A172 (cell line): ENCODE results near the gene PPP1R3F. TPM values are rescaled to one million over a fixed set of nuclear protein-coding genes. Genes with fewer than 3 reads are reported as not detected.

Experiments
- DNase-seq: peaks from one replicate; pipeline ENCODE4 v3.0.0-alpha.2; 2015; ENCODE audit warnings: low spot score
- total RNA-seq: library from RNA; depleted of rRNA; stranded (reverse); fragments of >200 nt; shearing (Covaris generic); gene quantifications from 2 replicates; pipeline ENCODE4 v1.2.3, GENCODE V29; 2014; rRNA removed

Gene PPP1R3F, protein sequence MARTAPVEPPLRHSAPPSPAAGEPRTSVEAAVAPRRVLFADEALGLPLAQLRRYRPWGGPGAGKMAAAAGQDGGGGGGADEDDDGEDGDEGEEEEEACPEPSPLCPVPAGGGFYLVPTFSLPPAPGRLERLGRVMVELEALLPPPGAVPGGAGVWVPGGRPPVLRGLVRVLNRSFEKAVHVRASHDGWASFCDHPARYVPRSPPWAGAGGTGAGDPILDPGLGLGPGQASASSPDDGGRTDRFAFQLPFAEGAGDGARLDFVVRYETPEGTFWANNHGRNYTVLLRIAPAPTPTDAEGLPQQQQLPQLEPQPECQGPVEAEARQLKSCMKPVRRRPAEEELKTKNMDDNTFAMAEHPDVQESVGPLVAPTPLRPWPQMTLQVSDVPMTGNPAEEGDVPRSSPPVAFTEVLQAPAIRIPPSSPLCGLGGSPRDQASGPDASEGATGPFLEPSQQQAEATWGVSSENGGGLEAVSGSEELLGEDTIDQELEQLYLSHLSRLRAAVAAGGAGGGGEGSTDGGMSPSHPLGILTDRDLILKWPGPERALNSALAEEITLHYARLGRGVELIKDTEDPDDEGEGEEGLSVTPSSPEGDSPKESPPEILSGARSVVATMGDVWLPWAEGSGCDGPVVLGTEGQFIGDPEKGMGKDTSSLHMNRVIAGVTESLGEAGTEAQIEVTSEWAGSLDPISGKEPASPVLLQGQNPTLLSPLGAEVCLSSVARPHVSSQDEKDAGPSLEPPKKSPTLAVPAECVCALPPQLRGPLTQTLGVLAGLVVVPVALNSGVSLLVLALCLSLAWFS
- 8.0 and 11.1 TPM in 2 replicates for total RNA-seq

DNA sequence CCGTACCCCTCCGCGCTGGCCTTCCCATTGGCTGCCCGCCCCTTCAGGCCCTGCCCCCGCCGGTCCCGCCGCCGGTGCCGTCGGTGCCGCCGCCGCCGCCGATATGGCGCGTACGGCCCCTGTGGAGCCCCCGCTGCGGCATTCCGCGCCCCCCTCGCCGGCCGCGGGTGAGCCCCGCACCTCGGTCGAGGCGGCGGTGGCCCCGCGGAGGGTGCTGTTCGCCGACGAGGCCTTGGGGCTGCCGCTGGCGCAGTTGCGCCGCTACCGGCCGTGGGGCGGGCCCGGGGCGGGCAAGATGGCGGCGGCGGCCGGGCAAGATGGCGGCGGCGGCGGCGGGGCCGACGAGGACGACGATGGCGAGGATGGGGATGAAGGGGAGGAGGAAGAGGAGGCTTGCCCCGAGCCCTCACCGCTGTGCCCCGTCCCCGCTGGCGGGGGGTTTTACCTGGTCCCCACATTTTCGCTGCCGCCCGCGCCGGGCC is at the start of gene PPP1R3F:
Gene PPP1R3F (plus strand): TSS at position 27 of the 482 bp plus-strand sequence. CDS start 77 bp downstream, at position 104.
- no peak for DNase-seq

DNA sequence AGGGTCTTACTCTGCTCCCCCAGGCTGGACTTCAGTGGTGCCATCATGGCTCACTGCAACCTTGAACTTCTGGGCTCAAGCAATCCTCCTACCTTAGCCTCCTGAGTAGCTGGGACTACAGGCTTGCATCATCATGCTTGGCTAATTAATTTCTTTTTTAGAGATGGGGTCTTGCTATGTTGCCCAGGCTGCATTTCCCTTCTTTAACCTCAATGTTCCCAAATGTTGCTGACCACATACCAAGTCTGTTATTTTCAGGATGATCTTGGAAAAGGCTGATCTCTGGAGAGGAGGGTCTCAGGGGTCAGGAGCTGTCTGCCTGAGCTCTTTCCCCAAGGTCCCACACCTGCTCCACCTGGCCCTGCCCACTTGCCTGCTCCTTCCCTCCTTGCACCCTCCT is 49.5 kb upstream of the PPP1R3F start:
- no peak for DNase-seq

DNA sequence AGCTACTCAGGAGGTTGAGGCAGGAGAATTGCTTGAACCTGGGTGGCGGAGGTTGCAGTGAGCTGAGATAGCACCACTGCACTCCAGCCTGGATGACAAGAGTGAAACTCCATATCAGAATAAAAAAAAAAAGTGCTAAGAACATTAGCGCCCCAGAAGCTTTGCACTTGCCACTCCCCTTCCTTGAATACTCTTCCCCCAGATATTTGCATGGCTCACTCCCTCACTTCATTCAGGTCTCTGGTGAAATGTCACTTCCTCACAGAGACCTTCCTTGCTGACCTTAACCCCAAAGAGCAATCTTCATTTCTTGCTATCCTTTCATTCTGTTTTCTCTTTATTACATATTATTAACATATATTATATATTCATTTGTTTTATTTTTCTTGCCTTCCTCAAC is 47.7 kb upstream of the PPP1R3F start:
- no peak for DNase-seq

DNA sequence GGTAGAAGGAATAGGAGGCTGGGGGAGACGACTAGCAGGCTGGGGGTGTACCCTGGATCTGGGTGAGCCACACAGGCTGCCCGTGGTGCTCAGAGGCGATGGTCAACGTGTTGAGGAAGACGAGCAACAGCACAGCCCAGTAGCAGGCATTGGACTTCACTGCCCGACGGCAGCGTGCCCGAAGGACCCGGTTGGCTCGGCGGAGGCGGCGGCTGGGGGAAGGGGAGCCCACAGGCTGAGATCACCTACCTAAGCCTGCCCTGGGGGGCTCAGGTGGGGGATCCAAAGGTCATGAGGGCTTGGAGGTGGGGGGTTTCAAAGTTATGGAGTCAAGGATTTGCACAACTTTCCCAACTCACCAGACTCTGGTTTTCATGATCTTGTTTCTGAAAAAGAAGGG is 43.7 kb upstream of the PPP1R3F start:
- DNase-seq: no peak

DNA sequence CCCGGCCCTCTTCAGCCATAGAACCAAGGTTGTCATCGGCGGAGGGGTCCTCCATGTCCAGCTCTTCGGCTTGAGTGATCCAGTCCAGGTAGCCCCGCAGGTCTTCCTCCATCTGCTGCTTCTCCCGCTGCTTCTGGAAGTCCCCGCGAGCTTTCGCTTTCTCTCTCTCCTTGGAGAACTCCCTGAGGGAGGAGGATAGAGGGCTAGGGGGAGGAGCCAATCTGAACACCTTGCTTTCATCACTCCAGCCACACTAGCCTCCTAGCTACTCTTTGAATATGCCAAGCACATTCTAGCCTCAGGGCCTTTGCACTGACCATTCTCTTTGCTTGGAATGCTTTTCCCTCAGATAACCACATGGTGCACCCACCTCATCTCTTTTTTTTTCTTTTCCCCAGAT is 42.6 kb upstream of the PPP1R3F start:
- DNase-seq: no peak

DNA sequence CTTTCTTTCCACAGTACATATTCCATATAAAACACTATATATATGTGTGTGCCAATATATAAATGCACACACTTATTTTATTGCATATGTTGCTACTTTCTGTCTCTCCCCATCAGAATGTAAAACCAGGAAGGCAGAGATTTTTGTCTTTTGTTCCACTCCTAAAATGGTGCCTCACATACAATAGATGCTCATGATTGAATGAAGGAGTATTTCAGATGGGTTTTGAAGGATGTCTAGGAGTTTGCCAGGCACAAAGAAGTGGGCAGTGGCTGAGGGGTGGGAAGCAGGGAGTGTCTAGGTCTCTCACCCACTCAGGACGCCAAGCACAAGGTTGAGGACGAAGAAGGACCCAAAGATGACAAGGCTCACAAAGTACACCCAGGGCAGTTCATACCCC is 41.9 kb upstream of the PPP1R3F start:
- DNase-seq: no peak

DNA sequence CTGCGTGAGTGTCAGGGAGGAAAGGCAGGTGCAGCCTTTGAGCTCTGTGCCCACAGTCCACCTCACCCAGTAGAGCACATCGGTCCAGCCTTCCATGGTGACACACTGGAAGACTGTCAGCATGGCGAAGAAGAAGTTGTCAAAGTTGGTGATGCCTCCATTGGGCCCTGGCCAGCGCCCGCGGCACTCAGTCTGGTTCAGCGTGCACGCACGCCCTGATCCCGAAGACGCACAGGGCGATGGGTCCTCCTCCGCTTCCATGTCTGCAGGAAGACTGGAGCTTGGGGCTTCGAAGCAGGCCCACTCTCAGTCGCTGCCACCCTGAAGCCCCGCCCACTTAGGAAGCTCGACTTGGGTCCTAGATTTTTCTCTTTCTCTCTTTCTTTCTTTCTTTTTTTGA is 41.4 kb upstream of the PPP1R3F start:
- DNase-seq: no peak

DNA sequence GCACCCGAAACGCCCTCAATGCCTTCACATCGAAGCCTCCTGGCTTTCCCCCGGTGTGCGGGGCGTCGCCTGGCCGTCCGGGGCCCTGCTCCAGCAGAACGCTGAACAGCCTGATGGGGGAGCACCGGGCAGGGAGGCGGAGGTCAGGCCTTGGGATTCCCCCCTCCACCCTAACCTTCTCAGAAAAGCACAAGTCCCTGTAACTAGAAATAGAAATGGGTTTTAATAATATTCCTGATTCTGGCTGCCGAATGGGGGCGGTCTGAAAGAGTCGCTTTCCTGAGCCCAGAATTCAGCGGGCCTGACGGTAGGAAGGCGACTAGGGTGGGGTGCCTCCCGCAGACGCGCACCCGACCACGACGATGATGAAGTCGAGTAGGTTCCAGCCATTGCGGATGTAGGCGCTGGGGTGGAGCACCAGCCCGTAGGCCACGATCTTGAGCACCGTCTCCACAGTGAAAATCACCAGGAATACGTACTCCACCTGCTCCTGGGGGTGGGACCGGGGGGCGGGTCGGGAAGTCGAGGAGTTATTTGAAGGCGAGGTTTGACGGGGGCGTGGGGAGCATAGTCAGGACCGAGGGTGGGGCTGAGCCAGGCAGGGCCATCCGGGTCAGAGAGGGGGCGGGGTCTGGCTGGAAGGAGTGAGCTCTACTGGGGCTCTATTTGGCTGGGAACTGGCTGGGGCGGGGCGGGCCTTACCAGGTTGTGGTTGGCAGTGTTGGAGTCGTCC is 38.9 kb upstream of the PPP1R3F start:
- no peak for DNase-seq

DNA sequence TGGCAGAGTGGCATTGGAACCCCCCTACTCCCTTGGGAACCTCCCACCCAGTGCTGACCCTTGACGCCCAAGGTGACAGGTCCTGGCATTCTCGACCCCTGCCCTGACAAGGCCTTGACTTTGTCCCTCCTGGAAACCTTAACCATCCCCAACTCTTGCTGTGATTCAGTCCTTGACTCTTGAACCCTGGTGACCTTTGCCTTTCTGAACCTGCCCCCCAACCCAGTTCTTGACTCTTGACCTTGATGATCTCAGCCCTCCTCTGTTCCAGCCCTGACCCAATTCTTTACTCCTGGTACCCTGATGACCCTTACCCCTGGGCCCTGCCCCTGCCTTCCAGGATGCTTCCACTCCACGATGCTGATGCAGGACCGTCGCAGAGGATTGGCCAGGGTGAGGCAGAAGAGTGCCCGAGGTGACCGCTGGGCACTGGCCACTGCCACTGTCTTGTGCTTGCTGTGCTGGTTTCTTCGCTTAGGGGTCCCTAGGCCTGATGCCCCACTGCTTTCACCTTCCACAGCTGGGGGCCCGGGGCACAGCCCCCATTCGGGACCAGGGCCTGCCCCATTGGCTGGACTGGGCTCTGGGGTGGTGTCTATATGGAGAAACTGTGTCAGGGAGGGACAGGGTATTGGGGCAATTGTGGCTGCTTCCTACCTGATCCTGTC is 38.1 kb upstream of the PPP1R3F start:
- DNase-seq: no peak

DNA sequence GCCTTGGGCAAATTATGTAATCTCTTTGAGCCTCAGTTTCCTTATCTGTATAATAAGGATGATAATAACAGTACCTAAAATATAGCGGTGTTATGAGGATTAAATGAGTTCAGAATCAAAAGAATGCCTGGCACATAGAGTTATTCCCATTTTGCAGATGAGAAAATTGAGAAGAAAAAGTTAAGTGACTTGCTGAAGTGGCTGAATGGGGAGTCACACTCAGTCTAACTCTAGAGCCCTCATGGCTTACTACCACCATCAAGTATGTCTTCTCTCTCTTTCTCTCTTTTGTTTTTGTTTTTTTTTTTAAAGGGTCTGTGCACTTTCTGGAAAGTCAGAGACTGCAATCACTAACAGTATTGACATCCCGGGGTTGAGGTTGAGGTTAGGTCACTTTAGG is 37.1 kb upstream of the PPP1R3F start:
- DNase-seq: no peak

DNA sequence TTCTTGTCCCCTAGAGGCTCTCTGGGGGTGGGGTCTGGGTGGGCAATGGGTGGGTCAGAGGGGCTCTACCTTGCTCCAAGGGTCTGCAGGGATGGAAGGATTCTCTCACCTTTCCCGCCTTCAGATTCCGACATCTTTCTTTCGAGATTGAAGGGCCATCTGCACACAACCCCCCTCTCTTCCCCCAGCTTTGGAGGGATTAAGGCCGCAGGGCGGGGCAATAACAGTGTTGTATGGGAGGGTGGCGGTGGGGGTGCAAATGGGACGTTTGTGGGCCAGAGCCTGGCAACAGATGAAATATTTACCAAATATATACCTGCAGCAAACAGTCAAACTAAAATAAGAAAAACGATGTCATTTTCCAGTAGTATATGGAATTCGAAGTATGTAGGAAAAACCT is 36.4 kb upstream of the PPP1R3F start, which contains the start of gene CACNA1F:
Gene CACNA1F (minus strand): TSS at position 165 of the 400 bp plus-strand sequence. CDS start 31 bp downstream, at position 134.
- no peak for DNase-seq

DNA sequence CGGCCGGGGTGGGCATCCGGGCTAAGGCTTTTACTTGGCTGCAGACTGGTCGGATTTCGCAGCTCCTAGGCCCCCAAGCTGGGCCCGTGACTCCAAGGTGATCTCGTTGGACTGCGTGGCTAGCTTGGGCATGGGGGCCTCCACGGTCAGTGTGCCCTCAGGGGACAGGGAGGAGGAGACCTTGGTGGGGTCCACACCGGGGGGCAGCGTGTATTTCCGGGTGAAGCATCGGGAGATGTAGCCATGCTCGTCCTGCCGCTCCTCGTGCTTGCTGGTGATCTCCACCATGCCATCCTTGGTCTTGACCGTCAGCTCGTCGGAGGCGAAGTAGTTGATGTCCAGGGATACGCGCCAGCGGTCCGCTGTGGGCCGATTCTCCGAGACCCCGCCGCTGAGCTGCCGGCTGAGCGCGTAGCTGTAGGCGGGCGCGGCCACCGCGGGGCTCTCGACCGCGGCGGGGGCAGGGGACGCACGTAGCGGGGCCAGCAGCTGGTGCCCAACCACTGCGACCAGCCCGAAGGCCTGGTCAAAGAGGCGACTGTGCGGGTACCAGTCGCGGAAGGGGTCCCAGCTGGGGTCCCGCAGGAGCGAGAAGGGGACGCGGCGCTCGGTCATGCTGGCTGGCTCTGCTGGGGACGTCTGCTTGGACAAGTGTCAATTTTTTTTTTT is 35.6 kb upstream of the PPP1R3F start:
- DNase-seq: no peak

DNA sequence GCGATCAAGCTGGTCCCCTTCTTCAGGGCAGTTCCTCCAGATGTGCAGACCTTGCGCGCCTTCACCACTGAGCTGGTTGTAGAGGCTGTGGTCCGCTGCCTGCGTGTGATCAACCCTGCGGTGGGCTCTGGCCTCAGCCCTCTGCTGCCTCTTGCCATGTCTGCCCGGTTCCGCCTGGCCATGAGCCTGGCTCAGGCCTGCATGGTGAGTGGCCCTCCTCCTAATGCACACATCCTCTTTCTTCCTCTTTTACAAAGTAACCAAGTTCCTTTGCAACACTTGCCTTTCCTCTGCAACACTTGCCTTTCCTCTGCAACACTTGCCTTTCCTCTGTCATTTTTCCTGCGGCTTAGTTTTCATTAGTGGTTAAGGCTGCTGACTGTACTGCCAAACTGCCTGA is 32.5 kb upstream of the PPP1R3F start:
- DNase-seq: no peak

DNA sequence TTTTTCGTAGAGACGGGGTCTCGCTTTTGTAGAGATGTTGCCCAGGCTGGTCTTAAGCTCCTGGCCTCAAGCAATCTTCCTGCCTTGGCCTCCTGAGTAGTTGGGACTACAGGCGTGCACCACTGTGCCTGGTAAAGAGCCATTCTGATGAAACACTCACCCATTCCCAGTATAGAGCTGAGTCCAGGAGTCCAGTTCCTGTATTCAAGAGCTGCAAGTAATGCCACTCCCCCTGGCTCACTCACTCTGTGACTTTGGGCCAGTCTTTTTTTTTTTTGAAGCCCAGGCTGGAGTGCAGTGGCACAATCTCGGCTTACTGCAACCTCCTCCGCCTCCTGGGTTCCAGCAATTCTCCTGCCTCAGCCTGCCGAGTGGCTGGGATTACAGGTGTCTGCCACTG is 30.9 kb upstream of the PPP1R3F start:
- DNase-seq: no peak

DNA sequence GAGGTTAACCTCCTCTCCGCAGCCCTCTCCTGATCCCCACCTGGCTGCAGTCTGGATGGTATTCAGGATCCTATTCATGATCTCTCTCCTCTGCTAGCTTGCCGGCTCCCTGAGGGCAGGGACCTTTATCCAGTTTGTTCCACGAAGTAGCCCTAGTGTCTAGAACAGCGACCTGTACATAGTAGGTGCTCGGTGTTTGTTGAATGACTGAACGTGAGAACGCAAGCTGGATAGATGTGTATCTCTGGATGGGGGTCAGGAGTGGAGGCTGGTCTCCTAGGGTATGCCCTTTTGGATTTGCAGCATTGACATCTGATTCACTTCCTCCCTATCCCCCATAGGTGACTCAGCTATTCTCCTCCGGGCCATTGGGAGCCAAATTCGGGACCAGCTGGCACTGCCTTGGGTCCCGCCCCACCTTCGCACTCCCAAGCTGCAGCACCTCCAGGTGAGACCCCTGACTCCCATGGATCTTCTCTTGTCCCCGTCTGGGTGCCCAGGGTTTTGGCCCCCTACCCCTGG is 27.0 kb upstream of the PPP1R3F start:
- DNase-seq: peak; percentile 30

DNA sequence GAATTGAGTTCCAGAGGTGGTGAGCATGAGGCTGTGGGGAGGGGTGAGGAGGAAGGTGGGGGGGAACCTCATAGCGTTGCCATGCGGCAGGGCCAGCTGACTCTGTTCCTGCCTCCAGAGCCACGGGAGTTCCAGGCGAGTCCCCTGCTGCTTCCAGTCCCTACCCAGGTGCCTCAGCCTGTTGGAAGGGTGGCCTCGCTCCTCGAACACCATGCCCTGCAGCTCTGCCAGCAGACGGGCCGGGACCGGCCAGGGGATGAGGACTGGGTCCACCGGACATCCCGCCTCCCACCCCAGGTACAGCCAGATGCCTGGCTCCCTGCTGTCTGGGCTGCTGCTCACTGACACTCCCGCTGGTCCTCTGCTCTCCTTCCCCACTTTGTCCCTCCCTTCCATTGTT is 26.4 kb upstream of the PPP1R3F start:
- no peak for DNase-seq

DNA sequence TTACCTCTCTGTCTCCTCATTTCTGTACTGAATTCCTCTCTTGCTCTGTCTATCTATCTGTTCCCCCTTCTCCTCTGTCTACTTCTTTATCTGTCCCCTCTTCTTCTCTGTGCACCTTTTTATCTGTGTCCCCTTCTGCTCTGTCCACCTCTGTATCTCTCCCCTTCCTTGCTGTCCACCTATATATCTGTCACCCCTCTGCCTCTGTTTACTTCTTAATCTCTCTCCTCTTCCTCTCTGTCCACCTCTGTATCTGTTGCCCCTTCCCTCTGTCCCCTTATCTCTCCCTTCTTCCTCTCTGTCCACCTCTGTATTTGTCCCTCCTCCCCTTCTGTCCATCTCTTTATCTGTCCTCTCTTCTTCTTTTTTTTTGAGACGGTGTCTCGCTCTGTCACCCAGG is 25.4 kb upstream of the PPP1R3F start:
- no peak for DNase-seq

DNA sequence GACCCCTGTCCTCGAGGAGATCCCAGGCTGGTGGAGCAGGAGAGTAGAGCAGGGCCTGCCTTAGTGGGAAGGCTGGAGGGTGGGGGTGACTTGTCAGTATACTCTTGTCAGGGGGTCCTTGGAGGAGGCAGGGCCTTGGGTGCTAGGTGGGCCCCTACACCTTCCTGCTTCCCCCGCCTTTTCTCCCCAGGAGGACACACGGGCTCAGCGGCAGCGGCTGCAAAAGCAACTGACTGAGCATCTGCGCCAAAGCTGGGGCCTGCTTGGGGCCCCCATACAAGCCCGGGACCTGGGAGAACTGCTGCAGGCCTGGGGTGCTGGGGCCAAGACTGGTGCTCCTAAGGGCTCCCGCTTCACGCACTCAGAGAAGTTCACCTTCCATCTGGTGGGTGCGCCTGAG is 23.1 kb upstream of the PPP1R3F start:
- DNase-seq: no peak

DNA sequence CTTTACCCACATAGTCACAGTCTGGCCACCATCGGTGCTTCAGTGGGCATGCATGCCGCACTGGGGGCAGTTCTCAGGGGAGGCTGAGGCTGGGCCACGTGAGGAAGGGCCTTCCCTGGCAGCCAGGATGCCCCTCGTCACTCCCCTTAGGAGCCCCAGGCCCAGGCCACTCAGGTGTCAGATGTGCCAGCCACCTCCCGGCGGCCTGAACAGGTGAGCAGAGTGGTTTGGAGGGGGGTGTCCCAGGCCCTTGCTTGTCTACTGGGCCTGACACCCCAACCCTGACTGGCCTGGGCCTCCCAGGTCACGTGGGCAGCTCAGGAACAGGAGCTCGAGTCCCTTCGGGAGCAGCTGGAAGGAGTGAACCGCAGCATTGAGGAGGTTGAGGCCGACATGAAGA is 22.2 kb upstream of the PPP1R3F start:
- no peak for DNase-seq

DNA sequence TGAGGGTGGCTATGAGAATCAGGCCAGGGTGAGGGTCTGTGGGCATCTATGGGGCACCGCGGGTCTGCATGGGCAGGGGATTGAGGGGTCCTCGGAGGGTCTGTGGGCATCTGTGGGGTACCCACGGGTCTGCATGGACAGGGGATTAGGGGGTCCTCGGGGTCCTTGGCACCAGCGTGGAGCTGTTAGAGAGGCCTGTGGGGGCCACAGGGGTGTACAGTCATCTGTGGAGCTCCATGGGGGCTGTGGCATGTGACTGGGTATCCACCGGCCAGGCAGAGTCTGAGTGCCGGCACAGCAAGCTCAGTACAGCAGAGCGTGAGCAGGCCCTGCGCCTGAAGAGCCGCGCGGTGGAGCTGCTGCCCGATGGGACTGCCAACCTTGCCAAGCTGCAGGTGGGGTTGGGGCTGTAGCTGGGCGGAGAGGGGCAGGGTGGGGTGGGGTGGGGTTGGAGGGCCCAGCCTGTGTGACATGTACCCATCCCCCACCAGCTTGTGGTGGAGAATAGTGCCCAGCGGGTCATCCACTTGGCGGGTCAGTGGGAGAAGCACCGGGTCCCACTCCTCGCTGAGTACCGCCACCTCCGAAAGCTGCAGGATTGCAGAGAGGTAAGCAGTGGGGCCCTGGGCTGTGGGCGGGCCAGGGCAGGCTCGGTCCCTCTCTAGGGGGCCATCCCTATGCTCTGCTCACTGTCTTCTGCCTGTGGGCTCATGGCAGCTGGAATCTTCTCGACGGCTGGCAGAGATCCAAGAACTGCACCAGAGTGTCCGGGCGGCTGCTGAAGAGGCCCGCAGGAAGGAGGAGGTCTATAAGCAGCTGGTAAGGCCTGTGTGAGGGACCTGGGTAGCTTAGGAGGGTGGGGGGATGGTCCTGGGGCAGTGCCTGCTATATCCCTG is 21.4 kb upstream of the PPP1R3F start:
- DNase-seq: no peak
